H9 (cell line): ENCODE data around the gene CALHM5. TPM values are rescaled to one million over a fixed set of nuclear protein-coding genes. Genes with fewer than 3 reads are reported as not detected.

ENCODE experiments used
- DNase-seq: peaks from one replicate; pipeline ENCODE4 v3.0.0-alpha.2; 2017
- H2AFZ ChIP-seq: one replicate; pipeline ENCODE4 v1.6.1; 2013; ENCODE audit warnings: mild to moderate bottlenecking, low read length, control low read depth, moderate library complexity
- H2AK5ac ChIP-seq: 2 replicates; pipeline ENCODE4 v1.6.1; 2013; ENCODE audit warnings: low read length, control low read depth, mixed read lengths; ENCODE audit not compliant: insufficient read length
- H2BK120ac ChIP-seq: one replicate; pipeline ENCODE4 v1.6.1; 2013; ENCODE audit warnings: low read depth, mild to moderate bottlenecking, low read length, control low read depth, inconsistent platforms; ENCODE audit not compliant: poor library complexity, severe bottlenecking
- H2BK12ac ChIP-seq: 2 replicates; pipeline ENCODE4 v1.6.1; 2013; ENCODE audit warnings: low read length, control low read depth, mixed read lengths, low read depth; ENCODE audit not compliant: insufficient read length
- H2BK15ac ChIP-seq: 2 replicates; pipeline ENCODE4 v1.6.1; 2013; ENCODE audit warnings: low read depth, low read length, control low read depth
- H2BK20ac ChIP-seq: one replicate; pipeline ENCODE4 v1.6.1; 2013; ENCODE audit warnings: low read depth, mild to moderate bottlenecking, low read length, control low read depth, inconsistent platforms; ENCODE audit not compliant: poor library complexity, severe bottlenecking
- H2BK5ac ChIP-seq: 2 replicates; pipeline ENCODE4 v1.6.1; 2013; ENCODE audit warnings: low read length, control low read depth, mixed read lengths; ENCODE audit not compliant: insufficient read length
- H3K14ac ChIP-seq: 2 replicates; pipeline ENCODE4 v1.6.1; 2013; ENCODE audit warnings: low read length, control low read depth; ENCODE audit not compliant: insufficient read depth
- H3K18ac ChIP-seq: 2 replicates; pipeline ENCODE4 v1.6.1; 2013; ENCODE audit warnings: low read depth, mild to moderate bottlenecking, mixed read lengths, low read length, control low read depth; ENCODE audit not compliant: insufficient read length
- H3K23ac ChIP-seq: 2 replicates; pipeline ENCODE4 v1.6.1; 2013; ENCODE audit warnings: low read length, control low read depth, mixed read lengths, low read depth; ENCODE audit not compliant: insufficient read length
- H3K23me2 ChIP-seq: 2 replicates; pipeline ENCODE4 v1.6.1; 2013; ENCODE audit warnings: low read depth, mild to moderate bottlenecking, mixed read lengths, low read length, control low read depth; ENCODE audit not compliant: insufficient read length, poor library complexity, severe bottlenecking
- H3K27ac ChIP-seq: 2 replicates; pipeline ENCODE4 v1.5.1; 2013; ENCODE audit warnings: low read length, control low read depth, mixed read lengths, low read depth; ENCODE audit not compliant: insufficient read length
- H3K27me3 ChIP-seq: 2 replicates; pipeline ENCODE4 v1.6.1; 2013; ENCODE audit warnings: low read length, control low read depth, inconsistent platforms; ENCODE audit not compliant: insufficient read depth
- H3K4ac ChIP-seq: 2 replicates; pipeline ENCODE4 v1.6.1; 2013; ENCODE audit warnings: low read depth, mild to moderate bottlenecking, control low read depth, inconsistent platforms, low read length, moderate library complexity
- H3K4me1 ChIP-seq: 2 replicates; pipeline ENCODE4 v1.6.1; 2013; ENCODE audit warnings: low read length, control low read depth, inconsistent platforms; ENCODE audit not compliant: insufficient read depth
- H3K4me2 ChIP-seq: 2 replicates; pipeline ENCODE4 v1.6.1; 2013; ENCODE audit warnings: low read length, control low read depth, mixed read lengths; ENCODE audit not compliant: insufficient read length, insufficient read depth
- H3K56ac ChIP-seq: 2 replicates; pipeline ENCODE4 v1.6.1; 2013; ENCODE audit warnings: low read depth, mild to moderate bottlenecking, mixed read lengths, low read length, control low read depth; ENCODE audit not compliant: insufficient read length
- H3K79me1 ChIP-seq: 2 replicates; pipeline ENCODE4 v1.6.1; 2013; ENCODE audit warnings: low read depth, mild to moderate bottlenecking, moderate library complexity, low read length, control low read depth, inconsistent platforms; ENCODE audit not compliant: insufficient read depth, poor library complexity, severe bottlenecking
- H3K79me2 ChIP-seq: 2 replicates; pipeline ENCODE4 v1.6.1; 2013; ENCODE audit warnings: low read length, control low read depth, inconsistent platforms; ENCODE audit not compliant: insufficient read depth
- H3K9ac ChIP-seq: 2 replicates; pipeline ENCODE4 v1.6.1; 2013; ENCODE audit warnings: low read length, control low read depth, mixed read lengths; ENCODE audit not compliant: insufficient read length; ENCODE audit errors: extremely low read depth
- H3K9me3 ChIP-seq: one replicate; pipeline ENCODE4 v1.6.1; 2013; ENCODE audit warnings: low read depth, low read length, inconsistent platforms; ENCODE audit not compliant: control insufficient read depth
- H3T11ph ChIP-seq: one replicate; pipeline ENCODE4 v1.6.1; 2013; ENCODE audit warnings: mild to moderate bottlenecking, low read length, control low read depth, inconsistent platforms
- H4K20me1 ChIP-seq: one replicate; pipeline ENCODE4 v1.6.1; 2013; ENCODE audit not compliant: control insufficient read depth, insufficient read length, insufficient read depth
- H4K5ac ChIP-seq: 2 replicates; pipeline ENCODE4 v1.6.1; 2013; ENCODE audit warnings: low read depth, mild to moderate bottlenecking, mixed read lengths, low read length, control low read depth; ENCODE audit not compliant: insufficient read length
- H4K8ac ChIP-seq: replicated peaks from 2 replicates; pipeline ENCODE4 v1.6.1; 2013; ENCODE audit warnings: low read length, control low read depth, mixed read lengths, low read depth; ENCODE audit not compliant: insufficient read length
- H4K91ac ChIP-seq: 2 replicates; pipeline ENCODE4 v1.6.1; 2013; ENCODE audit warnings: low read depth, mild to moderate bottlenecking, moderate library complexity, mixed read lengths, low read length, control low read depth; ENCODE audit not compliant: insufficient read length
- H3K27ac Mint-ChIP-seq, 3 experiments: 2 replicates in 2 of 3; 3 replicates in 1 of 3; pipeline ENCODE4 v1.8.0; 2020 to 2021; ENCODE audit warnings: mixed read lengths in 3 of 3, mild to moderate bottlenecking in 1 of 3, moderate library complexity in 1 of 3
- H3K27me3 Mint-ChIP-seq: 2 replicates; pipeline ENCODE4 v1.8.0; 2021; ENCODE audit warnings: low read depth, mild to moderate bottlenecking, moderate library complexity, mixed read lengths
- H3K36me3 Mint-ChIP-seq, 3 experiments: 2 replicates in 2 of 3; 3 replicates in 1 of 3; pipeline ENCODE4 v1.8.0; 2020 to 2021; ENCODE audit warnings: low read depth in 3 of 3, mixed read lengths in 3 of 3; ENCODE audit not compliant: insufficient read depth in 1 of 3
- H3K4me1 Mint-ChIP-seq, 2 experiments: 2 replicates each; pipeline ENCODE4 v1.8.0; 2020; ENCODE audit warnings: mixed read lengths in 2 of 2
- H3K4me3 Mint-ChIP-seq, 2 experiments: 2 replicates in 1 of 2; 3 replicates in 1 of 2; pipeline ENCODE4 v1.8.0; 2020 to 2021; ENCODE audit warnings: mild to moderate bottlenecking in 2 of 2, mixed read lengths in 2 of 2, moderate library complexity in 1 of 2
- H3K9me3 Mint-ChIP-seq, 2 experiments: 2 replicates in 1 of 2; 3 replicates in 1 of 2; pipeline ENCODE4 v1.8.0; 2020; ENCODE audit warnings: mild to moderate bottlenecking in 2 of 2, mixed read lengths in 2 of 2, moderate library complexity in 1 of 2
- CTCF ChIP-seq: fragments of 200-600 bp; sonication (generic); conservative IDR thresholded peaks from 3 replicates; pipeline ENCODE4 v1.8.0; 2021; ENCODE audit warnings: antibody characterized with exemption, mild to moderate bottlenecking
- total RNA-seq: library from RNA; stranded (reverse); gene quantifications from 2 replicates; pipeline ENCODE4 v1.2.1, GENCODE V29; 2021

CALHM5 gene
- total RNA-seq, 1 experiment from 2014 or later: 0.09 TPM

DNA sequence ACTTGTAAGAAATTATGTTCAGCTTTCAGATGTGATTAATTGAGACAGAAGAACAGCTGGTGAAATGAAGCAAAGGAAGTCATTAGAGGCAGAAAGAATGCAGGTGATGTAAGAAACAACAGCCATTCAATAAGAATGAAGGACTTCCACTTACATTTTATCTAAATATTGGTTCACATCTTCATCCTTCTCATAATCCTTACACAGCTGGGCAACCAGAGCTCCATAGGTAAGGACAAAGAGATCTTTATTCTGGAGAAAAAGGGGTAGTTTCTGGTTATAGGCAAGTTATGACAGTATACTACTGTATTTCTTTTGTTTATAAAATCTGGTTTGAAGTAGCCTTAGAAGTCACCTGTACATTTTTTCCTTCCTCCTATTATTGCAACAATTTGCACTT is 31.7 kb downstream of the CALHM5 start:
- H3K4me1 ChIP-seq: no peaks in the 10 kb centered on the region
- no peak overlapping the region for H2BK120ac ChIP-seq
- Mint-ChIP-seq H3K27me3 (no peaks in the 10 kb centered on the region), H3K4me1 (peaks cover 6 to 8% of the 10 kb centered on the region in 2 experiments; a peak in 3 of 4 replicates), H3K27ac (no peak overlapping the region), H3K4me3 (no peak overlapping the region), H3K9me3 (no peaks in the 10 kb centered on the region), H3K36me3 (no peaks in the 10 kb centered on the region)
- H3K23me2 ChIP-seq: no peaks in the 10 kb centered on the region
- H2AFZ ChIP-seq: no peak overlapping the region
- no peak overlapping the region for H3K56ac ChIP-seq
- H3K4ac ChIP-seq: no peak overlapping the region
- no peaks in the 10 kb centered on the region for H3K27me3 ChIP-seq
- H3K18ac ChIP-seq: no peak overlapping the region
- no peak overlapping the region for H3K4me2 ChIP-seq
- no peak overlapping the region for H2BK12ac ChIP-seq
- no peak overlapping the region for H2BK20ac ChIP-seq
- H3K79me2 ChIP-seq: no peaks in the 10 kb centered on the region
- TF ChIP-seq CTCF: no peak
- H3K9ac ChIP-seq: no peak overlapping the region
- H3K79me1 ChIP-seq: no peaks in the 10 kb centered on the region
- no peak overlapping the region for H3K14ac ChIP-seq
- no peak overlapping the region for H4K91ac ChIP-seq
- H2AK5ac ChIP-seq: no peak overlapping the region
- H2BK15ac ChIP-seq: no peak overlapping the region
- no peak overlapping the region for H3K23ac ChIP-seq
- no peak overlapping the region for H2BK5ac ChIP-seq
- no peak for DNase-seq
- H3K27ac ChIP-seq: no peak overlapping the region
- no peak overlapping the region for H4K8ac ChIP-seq
- H4K5ac ChIP-seq: no peak overlapping the region
- no peak overlapping the region for H3T11ph ChIP-seq
- H4K20me1 ChIP-seq: no peaks in the 10 kb centered on the region
- no peaks in the 10 kb centered on the region for H3K9me3 ChIP-seq
